Brain microvascular endothelial cell (primary cell): Measurements from ENCODE around the gene PTPMT1.

Experiments used
- DNase-seq: peaks from one replicate; pipeline ENCODE4 v3.0.0-alpha.2; 2020
- H3K27ac ChIP-seq: fragments of 250-450 bp; sonication (Bioruptor Pico); 2 replicates; pipeline ENCODE4 v1.5.1; 2020; ENCODE audit warnings: mild to moderate bottlenecking, moderate library complexity
- H3K27me3 ChIP-seq: fragments of 250-450 bp; sonication (Bioruptor Pico); replicated peaks from 2 replicates; pipeline ENCODE4 v1.5.1; 2020; ENCODE audit warnings: mild to moderate bottlenecking
- H3K36me3 ChIP-seq: fragments of 250-450 bp; sonication (Bioruptor Pico); replicated peaks from 2 replicates; pipeline ENCODE4 v1.5.1; 2020; ENCODE audit warnings: mild to moderate bottlenecking
- H3K4me3 ChIP-seq: 2 replicates; pipeline ENCODE4 v1.5.1; 2011; ENCODE audit warnings: low read depth, mild to moderate bottlenecking, control low read depth, low read length, moderate library complexity
- CTCF ChIP-seq: IDR thresholded peaks from 2 replicates; pipeline ENCODE4 v1.5.1; 2011; ENCODE audit warnings: low read depth, mild to moderate bottlenecking, moderate library complexity, low read length, control low read depth, inconsistent platforms; ENCODE audit errors: missing control alignments
- in situ Hi-C: cut with HindIII; loops from 2 replicates; pipeline ENCODE4 v1.10.0; 2017; ENCODE audit warnings: low sequenced_read_pairs, low pct_ligation_motif_present

Gene PTPMT1

GRCh38 chr11:47616726-47617416 is 51.5 kb downstream of the PTPMT1 start:
- H3K27me3 ChIP-seq, result no peaks in the 10 kb centered on the region
- peak; percentile 75 for DNase-seq
- peak overlapping the region; percentile 27 for H3K27ac ChIP-seq
- peak; percentile 97 for TF ChIP-seq CTCF
- no peak overlapping the region for H3K4me3 ChIP-seq
- peaks cover 27% of the 10 kb centered on the region for H3K36me3 ChIP-seq
- in situ Hi-C loops, result no loop called here

GRCh38 chr11:47617417-47617809 is 52.0 kb downstream of the PTPMT1 start:
- no peak for TF ChIP-seq CTCF
- no peak overlapping the region for H3K4me3 ChIP-seq
- H3K27ac ChIP-seq, result peak overlapping the region; percentile 27
- H3K27me3 ChIP-seq, result no peaks in the 10 kb centered on the region
- peaks cover 33% of the 10 kb centered on the region for H3K36me3 ChIP-seq
- peak; percentile 39 for DNase-seq
- in situ Hi-C loops, result no loop called here

- H3K36me3 ChIP-seq, result peaks cover 56% of the 10 kb centered on the region
- no peak for DNase-seq
Observed at GRCh38 chr11:47620836-47621378, 55.5 kb downstream of the PTPMT1 start.

More at GRCh38 chr11:47620836-47621378, 55.5 kb downstream of the PTPMT1 start:
- Histone ChIP-seq H3K4me3 (no peak overlapping the region), H3K27me3 (no peaks in the 10 kb centered on the region), H3K27ac (no peak overlapping the region)
- in situ Hi-C loops, result no loop called here
- TF ChIP-seq CTCF, result no peak
